Neural crest cell (in vitro differentiated cells): ENCODE measurements around the gene TTC39A. TPM values are rescaled to one million over a fixed set of nuclear protein-coding genes. Genes with fewer than 3 reads are reported as not detected.

ENCODE experiments used
- DNase-seq: peaks from one replicate; pipeline ENCODE4 v3.0.0; 2021; ENCODE audit warnings: low read depth, mixed read lengths, low spot score
- H3K27ac Mint-ChIP-seq: one replicate; pipeline ENCODE4 v1.8.0; 2021; ENCODE audit warnings: mild to moderate bottlenecking, mixed read lengths; ENCODE audit not compliant: unreplicated experiment
- H3K27me3 Mint-ChIP-seq: 2 replicates; pipeline ENCODE4 v1.8.0; 2021; ENCODE audit warnings: low read depth, mild to moderate bottlenecking, mixed read lengths
- H3K36me3 Mint-ChIP-seq: 2 replicates; pipeline ENCODE4 v1.8.0; 2021; ENCODE audit warnings: low read depth, mild to moderate bottlenecking, mixed read lengths
- H3K4me1 Mint-ChIP-seq: 2 replicates; pipeline ENCODE4 v1.8.0; 2021; ENCODE audit warnings: mixed read lengths
- H3K4me3 Mint-ChIP-seq: one replicate; pipeline ENCODE4 v1.8.0; 2021; ENCODE audit warnings: mild to moderate bottlenecking, mixed read lengths
- H3K9me3 Mint-ChIP-seq: 2 replicates; pipeline ENCODE4 v1.8.0; 2021; ENCODE audit warnings: mixed read lengths
- total RNA-seq: library from RNA; stranded (reverse); gene quantifications from 2 replicates; pipeline ENCODE4 v1.2.1, GENCODE V29; 2021
- TF ChIP-seq, protein P1 (sequence below): fragments of 200-600 bp; sonication (generic); conservative IDR thresholded peaks from 2 replicates; pipeline ENCODE4 v1.5.0; 2021; ENCODE audit warnings: antibody characterized with exemption, mild to moderate bottlenecking

The TTC39A gene
- total RNA-seq, 1 donor from 2014 or later: 1.7 TPM

DNA sequence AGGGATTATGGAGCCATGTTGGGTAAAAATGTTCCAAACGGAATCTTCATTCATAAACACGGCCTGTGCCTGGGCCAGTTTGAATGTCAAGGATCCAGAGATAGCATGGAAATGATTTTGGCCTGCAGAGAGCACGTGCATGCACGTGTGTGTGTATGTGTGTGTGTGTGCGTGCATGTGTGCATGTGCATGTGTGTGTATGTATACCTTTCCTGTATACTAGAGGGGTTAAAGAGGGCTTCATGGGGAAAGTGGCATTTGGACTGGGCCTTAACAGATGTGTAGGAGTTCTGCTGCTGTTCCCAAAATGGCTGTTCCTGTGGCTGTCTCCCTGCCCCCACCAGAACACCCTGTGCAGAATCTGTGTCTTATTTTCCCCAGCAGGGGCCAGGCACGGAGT, 21.7 kb downstream of the TTC39A start:
- no peak overlapping the region for H3K4me3 Mint-ChIP-seq
- no peak overlapping the region for H3K27ac Mint-ChIP-seq
- DNase-seq: no peak
- H3K36me3 Mint-ChIP-seq: no peaks in the 10 kb centered on the region
- H3K4me1 Mint-ChIP-seq: no peaks in the 10 kb centered on the region
- no peaks in the 10 kb centered on the region for H3K9me3 Mint-ChIP-seq
- TF ChIP-seq, protein P1, sequence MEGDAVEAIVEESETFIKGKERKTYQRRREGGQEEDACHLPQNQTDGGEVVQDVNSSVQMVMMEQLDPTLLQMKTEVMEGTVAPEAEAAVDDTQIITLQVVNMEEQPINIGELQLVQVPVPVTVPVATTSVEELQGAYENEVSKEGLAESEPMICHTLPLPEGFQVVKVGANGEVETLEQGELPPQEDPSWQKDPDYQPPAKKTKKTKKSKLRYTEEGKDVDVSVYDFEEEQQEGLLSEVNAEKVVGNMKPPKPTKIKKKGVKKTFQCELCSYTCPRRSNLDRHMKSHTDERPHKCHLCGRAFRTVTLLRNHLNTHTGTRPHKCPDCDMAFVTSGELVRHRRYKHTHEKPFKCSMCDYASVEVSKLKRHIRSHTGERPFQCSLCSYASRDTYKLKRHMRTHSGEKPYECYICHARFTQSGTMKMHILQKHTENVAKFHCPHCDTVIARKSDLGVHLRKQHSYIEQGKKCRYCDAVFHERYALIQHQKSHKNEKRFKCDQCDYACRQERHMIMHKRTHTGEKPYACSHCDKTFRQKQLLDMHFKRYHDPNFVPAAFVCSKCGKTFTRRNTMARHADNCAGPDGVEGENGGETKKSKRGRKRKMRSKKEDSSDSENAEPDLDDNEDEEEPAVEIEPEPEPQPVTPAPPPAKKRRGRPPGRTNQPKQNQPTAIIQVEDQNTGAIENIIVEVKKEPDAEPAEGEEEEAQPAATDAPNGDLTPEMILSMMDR: no peak
- H3K27me3 Mint-ChIP-seq: no peaks in the 10 kb centered on the region

DNA sequence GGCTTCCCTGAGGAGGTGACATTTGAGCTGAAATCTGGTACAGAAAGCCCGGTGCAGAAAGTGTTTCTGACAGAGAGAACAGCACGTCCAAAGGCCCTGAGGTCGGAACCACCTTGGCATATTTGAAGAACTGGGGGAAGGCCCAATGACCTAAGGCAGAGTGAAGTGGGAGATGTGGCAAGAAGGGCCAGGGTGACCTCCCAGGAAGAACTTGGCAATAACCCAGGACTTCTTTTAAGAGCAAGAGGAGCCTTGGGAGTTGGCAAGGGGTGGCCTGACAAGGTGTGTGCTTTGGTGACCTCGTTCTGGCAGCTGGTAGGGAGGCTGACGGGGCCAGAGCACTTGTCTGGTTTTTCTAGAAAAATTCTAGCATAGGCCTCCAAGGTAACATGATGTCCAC, 23.4 kb downstream of the TTC39A start:
- TF ChIP-seq, protein P1: no peak
- no peaks in the 10 kb centered on the region for H3K9me3 Mint-ChIP-seq
- H3K36me3 Mint-ChIP-seq: no peaks in the 10 kb centered on the region
- H3K4me1 Mint-ChIP-seq: no peaks in the 10 kb centered on the region
- no peak overlapping the region for H3K4me3 Mint-ChIP-seq
- DNase-seq: no peak
- no peaks in the 10 kb centered on the region for H3K27me3 Mint-ChIP-seq
- no peak overlapping the region for H3K27ac Mint-ChIP-seq

DNA sequence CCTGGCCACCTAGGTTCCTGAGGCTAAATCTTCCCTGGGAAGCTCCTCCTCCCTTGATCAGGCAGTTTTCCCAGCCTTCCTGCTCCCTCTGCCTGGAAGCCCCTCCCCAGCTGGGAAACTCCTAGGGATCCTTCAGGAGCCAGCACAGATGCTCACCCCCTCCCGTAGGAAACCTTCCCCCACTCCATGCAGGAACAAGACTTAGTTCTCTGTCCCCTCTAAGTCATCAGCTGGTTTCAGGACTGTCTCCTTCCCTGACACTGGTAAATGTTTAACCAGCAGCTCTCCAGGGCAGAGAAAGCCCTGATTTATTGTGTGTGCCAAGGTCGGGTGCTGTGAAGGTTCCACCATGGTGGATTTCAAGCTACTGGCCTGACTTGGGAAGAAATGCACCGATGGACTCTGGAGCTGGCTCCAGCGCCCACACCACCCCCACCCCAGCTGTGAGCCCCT, 25.0 kb downstream of the TTC39A start:
- DNase-seq: no peak
- Mint-ChIP-seq H3K36me3 (no peaks in the 10 kb centered on the region), H3K27ac (no peak overlapping the region), H3K27me3 (no peaks in the 10 kb centered on the region), H3K4me1 (no peaks in the 10 kb centered on the region), H3K9me3 (no peaks in the 10 kb centered on the region), H3K4me3 (no peak overlapping the region)
- TF ChIP-seq, protein P1: no peak

DNA sequence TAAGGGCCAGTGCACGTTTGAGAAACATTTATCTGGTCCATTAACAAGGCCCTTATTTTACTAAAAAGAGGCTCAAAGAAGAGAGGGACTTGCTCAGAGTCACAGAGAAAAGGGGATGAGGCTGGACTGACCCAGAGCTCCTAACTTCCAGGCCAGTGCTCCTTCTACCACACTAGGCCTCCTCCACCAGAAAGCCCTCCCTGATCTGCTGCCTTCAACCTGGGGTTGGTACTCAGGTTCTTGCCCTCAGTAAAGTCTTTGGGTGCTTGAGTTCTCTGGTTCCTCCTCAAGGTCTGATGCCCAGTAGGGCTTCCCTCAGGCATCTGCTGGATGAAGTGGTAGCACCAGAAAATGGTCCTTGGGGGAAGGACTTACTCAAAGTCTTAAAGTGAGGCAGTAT, 26.0 kb downstream of the TTC39A start:
- H3K4me3 Mint-ChIP-seq: no peak overlapping the region
- no peak overlapping the region for H3K27ac Mint-ChIP-seq
- no peaks in the 10 kb centered on the region for H3K4me1 Mint-ChIP-seq
- H3K27me3 Mint-ChIP-seq: no peaks in the 10 kb centered on the region
- H3K9me3 Mint-ChIP-seq: no peaks in the 10 kb centered on the region
- TF ChIP-seq, protein P1: no peak
- no peak for DNase-seq
- H3K36me3 Mint-ChIP-seq: no peaks in the 10 kb centered on the region

DNA sequence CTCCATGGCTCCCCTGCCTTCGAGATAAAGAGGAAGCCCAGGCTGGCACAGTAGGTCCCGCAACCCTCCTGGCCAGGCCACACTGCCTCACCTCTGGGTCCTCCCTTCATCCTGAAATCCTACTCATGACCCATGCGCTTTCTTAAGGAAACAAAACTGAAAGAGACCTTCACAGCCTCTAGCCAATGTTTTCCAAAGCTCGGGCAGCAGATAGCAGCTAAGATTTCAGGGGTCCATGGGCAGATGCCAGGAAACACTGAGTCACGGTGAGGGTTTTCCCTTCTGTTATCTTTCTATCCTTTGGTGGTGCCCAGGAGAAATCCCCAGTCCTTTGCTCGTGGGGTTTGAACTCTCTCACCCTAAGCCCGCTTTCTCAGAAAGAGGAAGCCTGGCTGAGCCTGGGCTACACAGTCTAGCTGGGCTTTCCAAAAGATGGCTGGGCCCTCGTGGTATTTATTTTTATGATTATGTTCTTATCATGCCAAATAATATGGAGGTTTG, 26.6 kb downstream of the TTC39A start:
- DNase-seq: no peak
- no peak overlapping the region for H3K27ac Mint-ChIP-seq
- TF ChIP-seq, protein P1: no peak
- no peaks in the 10 kb centered on the region for H3K27me3 Mint-ChIP-seq
- no peak overlapping the region for H3K4me3 Mint-ChIP-seq
- H3K9me3 Mint-ChIP-seq: no peaks in the 10 kb centered on the region
- H3K36me3 Mint-ChIP-seq: no peaks in the 10 kb centered on the region
- H3K4me1 Mint-ChIP-seq: no peaks in the 10 kb centered on the region
